HepG2 (cell line): ENCODE results near the gene FNDC10.

Experiments
- USF2 ChIP-seq, 2 experiments: sonication (generic) in 1 of 2; formaldehyde crosslinking in 1 of 2; IDR thresholded peaks; 2 replicates each; pipeline versions ENCODE4 v1.5.1 to v1.6.1; 2011 to 2020; ENCODE audit warnings: borderline replicate concordance in 1 of 2, low read depth in 1 of 2, low read length in 1 of 2, mild to moderate bottlenecking in 1 of 2, missing genetic modification reagents in 1 of 2, moderate library complexity in 1 of 2
- ZFP36L2 ChIP-seq: sonication (generic); formaldehyde crosslinking; IDR thresholded peaks from 2 replicates; pipeline ENCODE4 v1.4.0; 2020; ENCODE audit warnings: missing genetic modification reagents
- ZNF570 ChIP-seq: sonication (generic); formaldehyde crosslinking; IDR thresholded peaks from 2 replicates; pipeline ENCODE4 v1.4.0; 2020; ENCODE audit warnings: mild to moderate bottlenecking, missing genetic modification reagents, borderline replicate concordance
- ZNF792 ChIP-seq: IDR thresholded peaks from 2 replicates; pipeline ENCODE4 v1.6.1; 2016
- TF ChIP-seq, protein P1 (sequence below): sonication (generic); formaldehyde crosslinking; IDR thresholded peaks from 2 replicates; pipeline ENCODE4 v1.5.0; 2020; ENCODE audit warnings: mild to moderate bottlenecking, missing genetic modification reagents, moderate library complexity
- TF ChIP-seq, protein P2 (sequence below): IDR thresholded peaks from 2 replicates; pipeline ENCODE4 v1.6.1; 2012; ENCODE audit warnings: inconsistent platforms
- TF ChIP-seq, protein P3 (sequence below): sonication (generic); formaldehyde crosslinking; IDR thresholded peaks from 2 replicates; pipeline ENCODE4 v1.4.0; 2020; ENCODE audit warnings: mild to moderate bottlenecking, low read depth, missing genetic modification reagents

DNA sequence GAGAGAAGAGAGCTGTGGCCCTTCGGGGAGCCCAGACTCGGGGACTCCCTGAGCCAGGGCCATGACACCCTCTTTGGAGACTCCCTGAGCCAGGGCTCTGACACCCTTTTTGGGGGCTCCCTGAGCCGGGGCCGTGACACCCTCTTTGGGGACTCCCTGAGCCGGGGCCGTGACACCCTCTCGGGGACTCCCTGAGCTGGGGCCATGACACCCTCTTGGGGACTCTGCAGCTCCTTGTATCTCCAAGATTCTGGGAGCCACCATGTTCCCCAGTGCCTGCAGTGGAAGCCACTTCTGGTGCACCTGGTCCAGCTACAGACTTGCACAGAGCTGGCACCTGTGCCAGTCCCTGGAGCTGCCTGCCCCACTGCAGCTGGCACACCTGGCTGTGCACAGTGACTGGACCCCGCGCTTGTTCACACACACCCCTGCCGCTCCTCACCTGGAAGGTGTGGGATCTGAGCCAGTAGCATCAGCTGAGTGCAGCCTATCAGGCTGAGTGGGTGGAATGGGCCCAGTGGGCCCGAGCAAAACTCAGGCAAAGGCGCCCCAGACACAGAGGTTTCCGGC lies 21.5 kb downstream of the FNDC10 start:
- TF ChIP-seq, protein P1, sequence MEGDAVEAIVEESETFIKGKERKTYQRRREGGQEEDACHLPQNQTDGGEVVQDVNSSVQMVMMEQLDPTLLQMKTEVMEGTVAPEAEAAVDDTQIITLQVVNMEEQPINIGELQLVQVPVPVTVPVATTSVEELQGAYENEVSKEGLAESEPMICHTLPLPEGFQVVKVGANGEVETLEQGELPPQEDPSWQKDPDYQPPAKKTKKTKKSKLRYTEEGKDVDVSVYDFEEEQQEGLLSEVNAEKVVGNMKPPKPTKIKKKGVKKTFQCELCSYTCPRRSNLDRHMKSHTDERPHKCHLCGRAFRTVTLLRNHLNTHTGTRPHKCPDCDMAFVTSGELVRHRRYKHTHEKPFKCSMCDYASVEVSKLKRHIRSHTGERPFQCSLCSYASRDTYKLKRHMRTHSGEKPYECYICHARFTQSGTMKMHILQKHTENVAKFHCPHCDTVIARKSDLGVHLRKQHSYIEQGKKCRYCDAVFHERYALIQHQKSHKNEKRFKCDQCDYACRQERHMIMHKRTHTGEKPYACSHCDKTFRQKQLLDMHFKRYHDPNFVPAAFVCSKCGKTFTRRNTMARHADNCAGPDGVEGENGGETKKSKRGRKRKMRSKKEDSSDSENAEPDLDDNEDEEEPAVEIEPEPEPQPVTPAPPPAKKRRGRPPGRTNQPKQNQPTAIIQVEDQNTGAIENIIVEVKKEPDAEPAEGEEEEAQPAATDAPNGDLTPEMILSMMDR (CRISPR knock-in tag), result no peak
- TF ChIP-seq, protein P2, sequence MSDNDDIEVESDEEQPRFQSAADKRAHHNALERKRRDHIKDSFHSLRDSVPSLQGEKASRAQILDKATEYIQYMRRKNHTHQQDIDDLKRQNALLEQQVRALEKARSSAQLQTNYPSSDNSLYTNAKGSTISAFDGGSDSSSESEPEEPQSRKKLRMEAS, result no peak
- no peak for TF ChIP-seq ZNF792 (CRISPR knock-in tag)
- no peak for TF ChIP-seq ZFP36L2 (CRISPR knock-in tag)
- no peak for TF ChIP-seq ZNF570 (CRISPR knock-in tag)
- no peak for TF ChIP-seq USF2 (IDR thresholded peaks at IDR 0.05; ENCODE audit: low read depth, low read length)
- no peak for TF ChIP-seq USF2 (CRISPR knock-in tag; IDR thresholded peaks at IDR 0.05; ENCODE audit: borderline replicate concordance)
- TF ChIP-seq, protein P3, sequence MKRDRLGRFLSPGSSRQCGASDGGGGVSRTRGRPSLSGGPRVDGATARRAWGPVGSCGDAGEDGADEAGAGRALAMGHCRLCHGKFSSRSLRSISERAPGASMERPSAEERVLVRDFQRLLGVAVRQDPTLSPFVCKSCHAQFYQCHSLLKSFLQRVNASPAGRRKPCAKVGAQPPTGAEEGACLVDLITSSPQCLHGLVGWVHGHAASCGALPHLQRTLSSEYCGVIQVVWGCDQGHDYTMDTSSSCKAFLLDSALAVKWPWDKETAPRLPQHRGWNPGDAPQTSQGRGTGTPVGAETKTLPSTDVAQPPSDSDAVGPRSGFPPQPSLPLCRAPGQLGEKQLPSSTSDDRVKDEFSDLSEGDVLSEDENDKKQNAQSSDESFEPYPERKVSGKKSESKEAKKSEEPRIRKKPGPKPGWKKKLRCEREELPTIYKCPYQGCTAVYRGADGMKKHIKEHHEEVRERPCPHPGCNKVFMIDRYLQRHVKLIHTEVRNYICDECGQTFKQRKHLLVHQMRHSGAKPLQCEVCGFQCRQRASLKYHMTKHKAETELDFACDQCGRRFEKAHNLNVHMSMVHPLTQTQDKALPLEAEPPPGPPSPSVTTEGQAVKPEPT (CRISPR knock-in tag), result no peak
